CD4-positive, CD25-positive, alpha-beta regulatory T cell (primary cell): ENCODE measurements around the gene SCYL2. TPM values are rescaled to one million over a fixed set of nuclear protein-coding genes. Genes with fewer than 3 reads are reported as not detected.
"Not testable (repeated sequence)": the region's sequence is repeated elsewhere in the genome, so short reads cannot be mapped to it uniquely, and the experiment has no call there.

Experiments
- ATAC-seq, 2 donors: fragments of 150-1000 bp; cut with Tn5 transposase; one replicate each; pipeline ENCODE4 v1.10.0; 2021; ENCODE audit warnings: low read depth in 2 of 2, moderate number of reproducible peaks in 2 of 2, moderate library complexity in 1 of 2
- DNase-seq, 3 donors: peaks; one replicate each; pipeline versions ENCODE4 v3.0.0 to v3.0.0-alpha.2; 2012 to 2022; ENCODE audit warnings: mixed read lengths in 1 of 3
- H3K27ac ChIP-seq: one replicate; pipeline ENCODE4 v1.7.0; 2013; ENCODE audit warnings: mild to moderate bottlenecking, low read length; ENCODE audit not compliant: insufficient read depth, poor library complexity, severe bottlenecking
- H3K27me3 ChIP-seq: one replicate; pipeline ENCODE4 v1.7.0; 2013; ENCODE audit warnings: low read length; ENCODE audit not compliant: control insufficient read depth, insufficient read depth
- H3K36me3 ChIP-seq: one replicate; pipeline ENCODE4 v1.7.0; 2013; ENCODE audit warnings: mild to moderate bottlenecking, low read length, moderate library complexity; ENCODE audit not compliant: control insufficient read depth, insufficient read depth
- H3K4me1 ChIP-seq: 2 replicates; pipeline ENCODE4 v1.7.0; 2013; ENCODE audit warnings: mild to moderate bottlenecking, low read length; ENCODE audit not compliant: insufficient read depth, control insufficient read depth, poor library complexity, severe bottlenecking
- H3K4me3 ChIP-seq: one replicate; pipeline ENCODE4 v1.7.0; 2013; ENCODE audit warnings: low read depth, mild to moderate bottlenecking, low read length, moderate library complexity
- H3K9me3 ChIP-seq, 2 experiments: 1 replicate in 1 of 2; 2 replicates in 1 of 2; pipeline ENCODE4 v1.7.0; 2013; ENCODE audit warnings: low read length in 2 of 2, mild to moderate bottlenecking in 1 of 2, moderate library complexity in 1 of 2; ENCODE audit not compliant: control insufficient read depth in 2 of 2
- H3K27ac Mint-ChIP-seq, 3 donors: one replicate each; pipeline ENCODE4 v1.8.0; 2020 to 2022; ENCODE audit warnings: mild to moderate bottlenecking in 3 of 3, mixed read lengths in 3 of 3, moderate library complexity in 2 of 3
- H3K27me3 Mint-ChIP-seq: one replicate; pipeline ENCODE4 v1.8.0; 2022; ENCODE audit warnings: mild to moderate bottlenecking, mixed read lengths
- H3K36me3 Mint-ChIP-seq: one replicate; pipeline ENCODE4 v1.8.0; 2020; ENCODE audit warnings: mixed read lengths
- H3K4me1 Mint-ChIP-seq, 4 donors: one replicate each; pipeline ENCODE4 v1.8.0; 2020 to 2022; ENCODE audit warnings: mixed read lengths in 4 of 4, mild to moderate bottlenecking in 1 of 4
- H3K4me3 Mint-ChIP-seq, 4 donors: one replicate each; pipeline ENCODE4 v1.8.0; 2020 to 2022; ENCODE audit warnings: mild to moderate bottlenecking in 4 of 4, mixed read lengths in 4 of 4, moderate library complexity in 3 of 4
- H3K9me3 Mint-ChIP-seq, 7 donors: one replicate each; pipeline ENCODE4 v1.8.0; 2020 to 2022; ENCODE audit warnings: mixed read lengths in 7 of 7, mild to moderate bottlenecking in 3 of 7, moderate library complexity in 2 of 7
- polyA plus RNA-seq, 4 donors: library from polyadenylated mRNA; unstranded; fragments of 300-500 nt; fragmentation: Illumina TruSeq; gene quantifications; one replicate each; pipeline ENCODE4 v1.2.3, GENCODE V29; 2021
- total RNA-seq: library from RNA; stranded (reverse); gene quantifications from one replicate; pipeline ENCODE4 v1.2.3, GENCODE V29; 2022

The SCYL2 gene
- total and polyA plus RNA-seq, 5 donors from 2014 or later = 17.0 to 41.8 (median 23.0) TPM

DNA sequence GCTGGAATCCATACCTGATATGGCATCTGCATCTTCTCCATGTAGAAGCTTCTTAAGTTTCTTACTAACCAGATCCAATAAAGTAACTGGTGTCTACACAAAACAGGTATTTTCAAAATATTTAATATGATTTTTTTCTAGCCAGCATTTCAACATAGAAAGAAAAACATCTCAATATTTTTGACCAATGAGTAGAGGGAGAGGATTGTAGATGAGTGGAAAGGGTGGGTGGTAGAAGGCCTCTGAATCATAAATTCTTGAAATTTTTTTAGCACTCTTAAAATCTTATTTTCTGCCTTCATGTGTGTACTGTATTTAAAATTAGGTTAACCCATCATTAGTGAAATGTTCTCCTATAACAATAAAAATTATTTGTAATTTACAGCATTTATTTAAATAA, 18.1 kb upstream of the SCYL2 start:
- Mint-ChIP-seq H3K4me3 (no peak overlapping the region), H3K4me1 (peaks cover 0 to 3% (median 0%) of the 10 kb centered on the region in 4 donors), H3K36me3 (peaks cover 4% of the 10 kb centered on the region), H3K27ac (no peak overlapping the region), H3K27me3 (peaks cover under 1% of the 10 kb centered on the region), H3K9me3 (no peaks in the 10 kb centered on the region)
- Histone ChIP-seq H3K36me3 (no peaks in the 10 kb centered on the region), H3K27me3 (no peaks in the 10 kb centered on the region), H3K27ac (no peak overlapping the region), H3K4me1 (no peaks in the 10 kb centered on the region), H3K9me3 (no peaks in the 10 kb centered on the region), H3K4me3 (no peak overlapping the region)
- ATAC-seq (no peak), DNase-seq (no peak)

DNA sequence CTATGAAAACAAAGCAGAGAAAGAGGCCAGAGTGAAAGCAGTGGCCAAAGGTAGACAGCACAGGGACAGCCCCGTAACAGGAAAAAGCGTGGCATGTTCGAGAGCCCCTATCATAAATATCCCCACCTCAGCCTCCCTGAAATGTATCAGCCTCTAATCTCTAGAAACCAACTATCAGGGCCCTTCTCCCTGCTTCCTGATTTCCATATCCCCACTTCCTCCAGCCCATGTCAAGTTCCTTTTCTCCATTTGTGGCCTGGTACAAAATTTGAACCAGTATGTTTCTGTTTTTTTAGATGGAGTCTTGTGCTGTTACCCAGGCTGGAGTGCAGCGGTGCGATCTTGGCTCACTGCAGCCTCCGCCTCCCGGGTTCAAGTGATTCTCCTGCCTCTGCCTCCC, 17.0 kb upstream of the SCYL2 start:
- Mint-ChIP-seq H3K27me3 (peaks cover 5% of the 10 kb centered on the region), H3K9me3 (no peaks in the 10 kb centered on the region)
- ATAC-seq = no peak

DNA sequence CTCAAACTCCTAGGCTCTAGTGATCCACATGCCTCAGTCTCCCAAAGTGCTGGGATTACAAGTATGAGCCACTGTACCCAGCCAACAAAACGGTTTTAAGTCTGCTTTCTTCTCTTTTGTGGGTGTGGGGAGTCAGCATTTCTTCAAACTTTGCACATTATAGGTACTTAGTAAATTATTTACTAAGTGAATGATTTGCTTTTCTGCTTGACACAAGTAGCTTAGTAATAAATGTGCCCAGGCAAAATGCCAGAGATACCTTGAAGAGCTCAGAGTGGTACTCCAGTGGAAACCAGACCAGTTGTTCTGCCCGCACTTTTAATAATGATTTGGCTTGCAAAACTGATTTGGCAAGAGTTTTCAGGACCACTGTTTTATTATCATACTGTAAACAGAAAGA, 15.1 kb upstream of the SCYL2 start:
- Histone ChIP-seq H3K4me3 (no peak overlapping the region), H3K27me3 (no peaks in the 10 kb centered on the region), H3K27ac (no peak overlapping the region), H3K4me1 (no peaks in the 10 kb centered on the region), H3K36me3 (no peaks in the 10 kb centered on the region), H3K9me3 (no peaks in the 10 kb centered on the region)
- Mint-ChIP-seq H3K27ac (no peak overlapping the region), H3K27me3 (peaks cover 5% of the 10 kb centered on the region), H3K4me1 (no peaks in the 10 kb centered on the region), H3K36me3 (peaks cover 4% of the 10 kb centered on the region), H3K4me3 (no peak overlapping the region), H3K9me3 (no peaks in the 10 kb centered on the region)
- no peak for DNase-seq
- ATAC-seq = no peak

More for the DNA sequence above, 17.0 kb upstream of the SCYL2 start:
- Histone ChIP-seq H3K27ac (no peak overlapping the region), H3K9me3 (no peaks in the 10 kb centered on the region), H3K36me3 (no peaks in the 10 kb centered on the region), H3K27me3 (no peaks in the 10 kb centered on the region), H3K4me1 (no peaks in the 10 kb centered on the region), H3K4me3 (no peak overlapping the region)
- H3K36me3 Mint-ChIP-seq = peaks cover 4% of the 10 kb centered on the region
- H3K27ac Mint-ChIP-seq = no peak overlapping the region
- no peak for DNase-seq
- no peak overlapping the region for H3K4me3 Mint-ChIP-seq
- H3K4me1 Mint-ChIP-seq = peaks cover 0 to 3% (median 0%) of the 10 kb centered on the region in 4 donors

DNA sequence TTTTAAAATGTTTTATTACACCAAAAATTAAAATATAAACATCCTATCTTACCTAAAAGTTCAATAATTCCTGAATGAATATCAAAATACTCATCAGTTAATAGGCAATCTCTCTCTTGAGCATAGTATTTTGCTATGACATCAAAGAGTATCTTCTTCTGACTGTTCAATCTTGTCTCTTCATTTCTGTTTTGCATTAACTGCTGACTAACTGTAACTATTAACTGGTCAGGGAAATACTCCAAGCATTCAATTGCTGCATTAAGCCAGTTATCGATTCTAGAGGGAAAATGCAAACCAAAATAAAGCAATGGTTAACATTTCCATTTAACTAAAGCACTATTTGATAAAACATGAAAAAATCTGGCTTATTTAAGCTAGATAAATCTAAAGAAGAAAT, 13.5 kb upstream of the SCYL2 start:
- Mint-ChIP-seq H3K4me1 (peaks cover 0 to 7% (median under 1%) of the 10 kb centered on the region in 4 donors), H3K27ac (no peak overlapping the region), H3K4me3 (no peak overlapping the region), H3K9me3 (no peaks in the 10 kb centered on the region), H3K27me3 (peaks cover 5% of the 10 kb centered on the region), H3K36me3 (peaks cover 7% of the 10 kb centered on the region)
- no peak overlapping the region for H3K27ac ChIP-seq
- H3K4me1 ChIP-seq = no peaks in the 10 kb centered on the region
- no peak overlapping the region for H3K4me3 ChIP-seq
- no peaks in the 10 kb centered on the region for H3K27me3 ChIP-seq
- no peaks in the 10 kb centered on the region for H3K36me3 ChIP-seq
- H3K9me3 ChIP-seq = no peaks in the 10 kb centered on the region
- ATAC-seq (no peak), DNase-seq (no peak)

DNA sequence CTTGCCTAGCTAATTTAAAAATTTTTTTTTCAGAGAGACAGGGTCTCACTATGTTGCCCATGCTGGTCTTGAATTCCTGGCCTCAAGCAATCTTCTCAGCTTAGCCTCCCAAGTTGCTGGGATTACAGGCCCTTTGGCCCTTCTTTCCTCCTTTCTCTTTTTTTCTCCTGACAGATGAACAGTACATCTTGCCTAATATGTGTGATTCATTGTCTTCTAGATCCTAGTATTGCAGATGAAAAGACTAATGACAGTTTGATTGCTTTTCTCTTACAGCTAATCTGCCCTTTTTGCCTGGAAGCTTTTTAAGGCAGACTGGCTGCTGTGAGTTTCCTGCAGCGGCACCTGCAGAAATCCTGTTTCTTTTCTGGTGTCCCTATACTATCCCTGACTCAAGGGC, 12.1 kb upstream of the SCYL2 start:
- no peaks in the 10 kb centered on the region for H3K9me3 ChIP-seq
- Mint-ChIP-seq H3K27me3 (peaks cover 5% of the 10 kb centered on the region), H3K4me1 (peaks cover 0 to 8% (median under 1%) of the 10 kb centered on the region in 4 donors), H3K27ac (no peak overlapping the region), H3K36me3 (peaks cover 7% of the 10 kb centered on the region), H3K4me3 (no peak overlapping the region), H3K9me3 (no peaks in the 10 kb centered on the region)
- no peak for ATAC-seq
- H3K4me1 ChIP-seq = no peaks in the 10 kb centered on the region
- H3K4me3 ChIP-seq = no peak overlapping the region
- no peak overlapping the region for H3K27ac ChIP-seq
- H3K36me3 ChIP-seq = no peaks in the 10 kb centered on the region
- DNase-seq = no peak
- H3K27me3 ChIP-seq = no peaks in the 10 kb centered on the region

DNA sequence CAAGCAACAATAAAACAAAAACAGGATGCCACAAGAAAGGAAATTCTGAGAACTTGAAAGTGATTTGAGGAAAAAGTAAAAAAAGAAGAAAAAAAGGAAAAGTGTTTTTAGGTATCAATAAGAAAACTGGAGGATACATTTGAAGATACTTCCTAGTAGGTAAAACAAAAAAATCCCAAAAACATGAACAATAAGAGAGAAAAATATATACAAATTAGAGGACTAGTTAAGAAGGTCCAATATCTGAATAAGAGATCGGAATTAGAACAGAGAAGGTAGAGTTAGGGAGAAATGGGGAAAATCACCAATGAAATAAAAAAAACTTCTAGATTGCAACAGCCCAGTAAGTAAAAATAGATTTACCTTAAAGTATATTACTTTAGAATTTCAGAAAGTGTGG, 8.8 kb upstream of the SCYL2 start:
- no peaks in the 10 kb centered on the region for H3K36me3 ChIP-seq
- Mint-ChIP-seq H3K4me3 (peak overlapping the region in 1 of 4 donors; percentile 45), H3K27me3 (peaks cover 5% of the 10 kb centered on the region), H3K4me1 (peaks cover 0 to 8% (median under 1%) of the 10 kb centered on the region in 4 donors), H3K27ac (no peak overlapping the region), H3K36me3 (peaks cover 3% of the 10 kb centered on the region), H3K9me3 (no peaks in the 10 kb centered on the region)
- no peak for ATAC-seq
- no peak overlapping the region for H3K4me3 ChIP-seq
- no peaks in the 10 kb centered on the region for H3K27me3 ChIP-seq
- no peaks in the 10 kb centered on the region for H3K4me1 ChIP-seq
- DNase-seq = no peak
- no peaks in the 10 kb centered on the region for H3K9me3 ChIP-seq
- no peak overlapping the region for H3K27ac ChIP-seq

DNA sequence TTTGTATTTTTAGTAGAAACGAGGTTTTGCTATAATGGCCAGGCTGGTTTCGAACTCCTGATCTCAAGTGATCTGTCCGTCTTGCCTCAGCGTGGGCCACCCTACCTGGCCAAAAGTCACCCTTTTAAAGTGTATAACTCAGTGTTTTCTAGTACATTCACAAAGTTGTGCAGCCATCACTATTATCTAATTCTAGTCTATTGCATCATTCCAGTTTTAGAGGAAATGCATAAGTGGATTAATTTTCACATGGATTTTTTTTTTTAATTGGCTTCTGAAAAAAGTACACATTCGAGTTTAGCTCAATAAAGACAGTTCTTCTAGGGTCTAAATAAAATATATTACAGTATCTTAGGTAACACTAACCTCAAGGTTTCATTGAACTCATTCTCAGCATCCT, 3.8 kb upstream of the SCYL2 start:
- DNase-seq (no peak), ATAC-seq (no peak)
- Histone ChIP-seq H3K4me1 (peaks cover 11% of the 10 kb centered on the region), H3K9me3 (no peaks in the 10 kb centered on the region), H3K4me3 (no peak overlapping the region), H3K27me3 (no peaks in the 10 kb centered on the region), H3K36me3 (no peaks in the 10 kb centered on the region), H3K27ac (no peak overlapping the region)
- Mint-ChIP-seq H3K27ac (no peak overlapping the region), H3K4me1 (peaks cover 2 to 16% (median 8%) of the 10 kb centered on the region in 4 donors), H3K27me3 (peaks cover 4% of the 10 kb centered on the region), H3K36me3 (no peaks in the 10 kb centered on the region), H3K9me3 (no peaks in the 10 kb centered on the region), H3K4me3 (no peak overlapping the region)

DNA sequence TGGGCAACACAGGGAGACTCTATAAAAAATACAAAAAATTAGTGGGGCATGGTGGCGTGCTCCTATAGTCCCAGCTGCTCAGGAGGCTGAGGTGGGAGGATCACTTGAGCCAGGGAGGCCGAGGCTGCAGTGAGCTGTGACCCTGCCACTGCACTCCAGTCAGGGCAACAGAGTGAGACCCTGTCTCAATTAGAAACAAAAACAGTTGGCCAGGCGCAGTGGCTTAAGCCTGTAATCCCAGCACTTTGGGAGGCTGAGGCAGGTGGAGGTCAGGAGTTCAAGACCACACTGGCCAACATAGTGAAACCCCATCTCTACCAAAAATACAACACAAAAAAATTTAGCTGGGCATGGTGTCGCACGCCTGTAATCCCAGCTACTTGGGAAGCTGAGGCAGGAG, 1.9 kb upstream of the SCYL2 start:
- not testable (repeated sequence) for ATAC-seq, H3K27ac ChIP-seq, H3K27ac Mint-ChIP-seq, H3K36me3 ChIP-seq, H3K36me3 Mint-ChIP-seq, H3K4me3 ChIP-seq, H3K27me3 ChIP-seq, H3K27me3 Mint-ChIP-seq, DNase-seq, H3K9me3 Mint-ChIP-seq, H3K9me3 ChIP-seq
- peak overlapping the region; percentile 22 to 66 (median 41) for H3K4me3 Mint-ChIP-seq
- H3K4me1 ChIP-seq = peaks cover 29% of the 10 kb centered on the region
- H3K4me1 Mint-ChIP-seq = peaks cover 10 to 33% (median 21%) of the 10 kb centered on the region in 4 donors
